WERI-Rb-1 (cell line): Measurements from ENCODE around the gene C3orf22.

Experiments
- DNase-seq: peaks from one replicate; pipeline ENCODE4 v3.0.0-alpha.2; 2020
- H3K27ac ChIP-seq: fragments of 250-450 bp; sonication (Bioruptor Pico); 2 replicates; pipeline ENCODE4 v1.5.1; 2020; ENCODE audit warnings: mild to moderate bottlenecking, moderate library complexity
- H3K27me3 ChIP-seq: fragments of 250-450 bp; sonication (Bioruptor Pico); 2 replicates; pipeline ENCODE4 v1.5.1; 2021; ENCODE audit warnings: mild to moderate bottlenecking, low read depth, moderate library complexity; ENCODE audit not compliant: insufficient read depth, severe bottlenecking
- H3K36me3 ChIP-seq: fragments of 250-450 bp; sonication (Bioruptor Pico); 2 replicates; pipeline ENCODE4 v1.5.1; 2020; ENCODE audit warnings: mild to moderate bottlenecking, moderate library complexity
- H3K4me3 ChIP-seq: 2 replicates; pipeline ENCODE4 v1.5.1; 2011; ENCODE audit warnings: low read depth, mild to moderate bottlenecking, control low read depth, low read length
- H3K9me3 ChIP-seq: fragments of 250-450 bp; sonication (Bioruptor Pico); 2 replicates; pipeline ENCODE4 v1.5.1; 2021; ENCODE audit warnings: mild to moderate bottlenecking, moderate library complexity; ENCODE audit not compliant: severe bottlenecking
- TF ChIP-seq, protein P1 (sequence below): IDR thresholded peaks from 2 replicates; pipeline ENCODE4 v1.5.1; 2011; ENCODE audit warnings: low read depth, mild to moderate bottlenecking, control low read depth, inconsistent platforms, low read length

C3orf22 gene

DNA sequence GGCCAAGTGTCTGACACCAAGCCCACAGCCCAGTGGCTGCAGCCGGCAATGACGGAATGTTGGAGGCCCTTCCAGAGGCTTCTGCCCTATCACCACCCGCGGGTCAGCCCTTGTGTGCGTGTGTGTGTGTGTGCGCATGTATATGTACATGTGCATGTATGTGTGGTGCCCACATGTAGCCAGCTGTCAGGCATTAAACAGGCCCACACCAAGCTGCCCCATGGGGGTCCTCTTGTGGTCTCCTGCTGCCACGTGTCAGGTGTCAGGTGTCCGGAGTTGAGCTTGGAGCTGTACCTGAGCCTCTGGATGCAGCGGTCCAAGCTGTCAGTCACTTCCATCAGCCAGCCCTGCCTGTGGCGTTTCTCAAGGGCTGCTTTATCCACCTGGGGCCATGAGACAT, 55.0 kb downstream of the C3orf22 start:
- H3K9me3 ChIP-seq = no peaks in the 10 kb centered on the region
- no peak for DNase-seq
- TF ChIP-seq, protein P1, sequence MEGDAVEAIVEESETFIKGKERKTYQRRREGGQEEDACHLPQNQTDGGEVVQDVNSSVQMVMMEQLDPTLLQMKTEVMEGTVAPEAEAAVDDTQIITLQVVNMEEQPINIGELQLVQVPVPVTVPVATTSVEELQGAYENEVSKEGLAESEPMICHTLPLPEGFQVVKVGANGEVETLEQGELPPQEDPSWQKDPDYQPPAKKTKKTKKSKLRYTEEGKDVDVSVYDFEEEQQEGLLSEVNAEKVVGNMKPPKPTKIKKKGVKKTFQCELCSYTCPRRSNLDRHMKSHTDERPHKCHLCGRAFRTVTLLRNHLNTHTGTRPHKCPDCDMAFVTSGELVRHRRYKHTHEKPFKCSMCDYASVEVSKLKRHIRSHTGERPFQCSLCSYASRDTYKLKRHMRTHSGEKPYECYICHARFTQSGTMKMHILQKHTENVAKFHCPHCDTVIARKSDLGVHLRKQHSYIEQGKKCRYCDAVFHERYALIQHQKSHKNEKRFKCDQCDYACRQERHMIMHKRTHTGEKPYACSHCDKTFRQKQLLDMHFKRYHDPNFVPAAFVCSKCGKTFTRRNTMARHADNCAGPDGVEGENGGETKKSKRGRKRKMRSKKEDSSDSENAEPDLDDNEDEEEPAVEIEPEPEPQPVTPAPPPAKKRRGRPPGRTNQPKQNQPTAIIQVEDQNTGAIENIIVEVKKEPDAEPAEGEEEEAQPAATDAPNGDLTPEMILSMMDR = no peak
- no peak overlapping the region for H3K27ac ChIP-seq
- no peak overlapping the region for H3K4me3 ChIP-seq
- no peaks in the 10 kb centered on the region for H3K36me3 ChIP-seq
- no peaks in the 10 kb centered on the region for H3K27me3 ChIP-seq

DNA sequence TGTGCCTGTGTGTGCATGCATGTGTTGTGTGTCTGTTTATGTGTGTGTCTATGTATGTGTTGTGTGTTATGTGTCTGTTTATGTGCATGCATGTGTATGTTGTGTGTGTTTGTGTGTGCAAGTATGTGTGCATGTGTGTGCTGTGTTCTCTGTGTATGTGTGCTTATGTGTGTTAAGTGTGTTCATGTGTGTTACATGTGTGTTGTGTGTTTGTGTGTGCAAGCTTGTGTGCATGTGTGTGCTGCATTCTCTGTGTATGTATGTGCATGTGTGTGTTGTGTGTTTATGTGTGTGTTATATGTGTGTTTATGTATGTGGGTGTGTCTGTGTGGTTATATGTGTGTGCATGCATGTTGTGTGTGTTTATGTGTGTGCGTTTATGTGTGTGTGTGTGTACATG, 56.1 kb downstream of the C3orf22 start:
- TF ChIP-seq, protein P1 = no peak
- Histone ChIP-seq H3K36me3 (no peaks in the 10 kb centered on the region), H3K27ac (no peak overlapping the region), H3K9me3 (no peaks in the 10 kb centered on the region), H3K27me3 (no peaks in the 10 kb centered on the region), H3K4me3 (no peak overlapping the region)
- no peak for DNase-seq

DNA sequence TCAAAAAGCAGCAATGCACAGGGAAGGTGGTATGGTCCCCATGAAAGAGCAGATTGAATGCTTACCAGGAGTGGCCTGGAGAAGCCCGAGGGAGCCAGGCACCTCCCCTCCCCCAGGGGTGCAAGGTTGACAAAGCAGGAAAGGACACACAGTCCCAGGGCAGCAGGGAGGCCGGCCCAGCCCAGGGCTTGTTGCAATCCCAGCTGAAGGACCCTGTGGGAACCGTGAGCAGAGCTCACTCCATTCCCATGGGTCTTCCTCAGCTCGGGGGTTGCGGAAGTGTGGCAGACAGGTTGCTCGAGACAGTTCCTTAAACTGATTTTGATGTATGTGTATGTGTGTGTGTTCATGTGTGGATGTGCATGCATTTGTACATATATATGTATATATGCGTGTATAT, 57.0 kb downstream of the C3orf22 start:
- Histone ChIP-seq H3K27me3 (no peaks in the 10 kb centered on the region), H3K4me3 (no peak overlapping the region), H3K9me3 (no peaks in the 10 kb centered on the region), H3K36me3 (no peaks in the 10 kb centered on the region), H3K27ac (no peak overlapping the region)
- TF ChIP-seq, protein P1 = no peak
- no peak for DNase-seq

DNA sequence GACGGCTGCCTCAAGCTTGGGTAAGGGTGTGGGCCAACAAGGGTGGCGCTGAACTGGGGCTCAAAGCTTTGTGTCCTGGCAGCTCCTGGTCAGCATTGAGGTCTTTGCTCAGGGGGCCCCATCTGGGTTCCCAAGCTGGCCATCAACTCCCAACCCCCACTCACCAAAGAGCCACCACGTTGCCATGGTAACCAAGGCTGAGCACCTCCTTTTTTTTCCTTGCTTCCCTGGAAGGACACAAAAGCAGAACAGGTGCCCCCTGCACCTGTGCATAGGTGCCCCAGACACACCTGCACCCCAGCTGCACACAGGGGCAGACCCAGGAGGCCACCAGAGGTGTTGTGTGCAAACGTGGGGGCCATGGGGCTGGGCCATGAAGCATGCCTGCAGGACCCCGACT, 57.7 kb downstream of the C3orf22 start:
- no peaks in the 10 kb centered on the region for H3K9me3 ChIP-seq
- TF ChIP-seq, protein P1 = no peak
- H3K27ac ChIP-seq = no peak overlapping the region
- no peaks in the 10 kb centered on the region for H3K36me3 ChIP-seq
- no peak for DNase-seq
- H3K4me3 ChIP-seq = no peak overlapping the region
- H3K27me3 ChIP-seq = no peaks in the 10 kb centered on the region

DNA sequence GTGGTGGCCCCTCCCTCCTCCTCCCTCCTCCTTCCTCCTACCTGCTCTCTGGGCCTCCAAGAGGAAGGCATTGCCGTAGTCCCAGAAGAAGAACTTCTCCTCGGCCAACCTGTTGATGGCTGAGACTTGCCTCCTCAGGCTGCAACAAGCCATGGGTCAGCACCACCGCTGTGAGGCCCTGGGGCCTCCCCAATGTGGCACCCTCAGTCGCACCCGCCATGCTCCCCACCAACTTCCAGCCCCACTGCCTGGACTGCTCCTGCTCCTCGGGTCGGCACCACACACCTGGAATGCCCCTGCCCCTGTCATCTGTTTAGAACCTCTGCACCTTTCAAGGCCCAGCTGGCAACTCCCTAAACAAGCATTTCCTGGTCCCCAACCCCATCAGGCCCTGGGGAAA, 58.7 kb downstream of the C3orf22 start:
- Histone ChIP-seq H3K27me3 (no peaks in the 10 kb centered on the region), H3K27ac (no peak overlapping the region), H3K36me3 (no peaks in the 10 kb centered on the region), H3K9me3 (no peaks in the 10 kb centered on the region), H3K4me3 (no peak overlapping the region)
- DNase-seq = no peak
- TF ChIP-seq, protein P1 = no peak
